Measurements from ENCODE around the gene TMEM43.

TMEM43 gene

DNA sequence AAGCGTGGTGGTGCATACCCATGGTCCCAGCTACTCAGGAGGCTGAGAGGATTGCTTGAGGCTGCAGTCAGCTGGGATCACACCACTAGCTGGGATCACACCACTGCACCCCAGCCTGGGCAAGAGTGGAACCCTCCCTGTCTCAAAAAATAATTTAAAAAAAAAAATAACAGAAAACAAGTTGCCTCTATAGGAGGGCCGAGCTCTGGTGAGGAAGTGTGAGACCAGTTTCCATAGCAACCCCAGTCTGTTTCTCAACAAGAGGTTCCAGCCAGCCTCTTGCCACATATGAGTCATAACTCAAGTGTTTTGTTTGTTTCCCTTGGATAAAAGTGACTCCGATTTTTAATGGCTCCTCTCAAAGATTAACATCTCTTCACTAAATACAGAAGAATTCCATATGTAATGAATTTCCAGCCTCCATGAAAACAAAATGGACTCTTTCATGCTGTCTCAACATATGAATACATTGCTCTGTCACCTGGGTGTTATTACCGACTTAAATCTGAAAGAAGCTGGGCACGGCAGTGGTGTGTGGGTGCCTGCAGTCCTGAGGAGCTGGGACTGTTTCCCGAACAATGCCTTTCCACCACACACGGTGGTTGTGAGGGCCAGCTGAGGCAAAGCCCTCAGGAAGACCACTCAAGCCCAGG is 19.7 kb downstream of the TMEM43 start:
- Histone ChIP-seq H3K9me3 (ENCODE audit: low read length) (no peaks in the 10 kb centered on the region), H3K4me3 (ENCODE audit: low read length) (no peak overlapping the region), H2AFZ (ENCODE audit: low read depth, low read length) (no peak overlapping the region), H3K4me1 (ENCODE audit: insufficient read depth, low read length) (peaks cover 18% of the 10 kb centered on the region), H3K36me3 (ENCODE audit: insufficient read depth, low read length) (peaks cover 56% of the 10 kb centered on the region), H3K27me3 (ENCODE audit: insufficient read depth, low read length) (no peaks in the 10 kb centered on the region)

DNA sequence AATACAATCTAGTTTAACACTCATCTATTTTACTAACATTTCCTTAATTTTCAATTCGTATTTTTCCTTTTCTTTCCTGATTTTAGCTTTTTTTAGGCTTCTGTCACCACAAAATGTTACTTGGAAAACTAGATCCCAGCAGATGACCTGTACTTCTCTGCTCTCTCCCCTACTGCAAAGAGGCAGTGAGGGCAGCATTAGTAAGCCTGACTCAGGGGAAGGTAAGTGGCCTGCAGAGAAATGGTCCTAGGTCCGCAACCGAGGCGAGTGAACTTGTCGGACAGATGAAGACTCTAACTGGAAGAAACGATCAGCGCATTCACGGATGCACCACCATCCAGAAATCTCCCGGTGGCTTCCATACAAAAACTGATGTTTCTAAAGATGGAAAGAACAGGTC is 20.4 kb downstream of the TMEM43 start:
- Histone ChIP-seq H3K36me3 (ENCODE audit: insufficient read depth, low read length) (peaks cover 56% of the 10 kb centered on the region), H3K4me3 (ENCODE audit: low read length) (no peak overlapping the region), H3K4me1 (ENCODE audit: insufficient read depth, low read length) (peaks cover 18% of the 10 kb centered on the region), H3K9me3 (ENCODE audit: low read length) (no peaks in the 10 kb centered on the region), H3K27me3 (ENCODE audit: insufficient read depth, low read length) (no peaks in the 10 kb centered on the region), H2AFZ (ENCODE audit: low read depth, low read length) (no peak overlapping the region)

DNA sequence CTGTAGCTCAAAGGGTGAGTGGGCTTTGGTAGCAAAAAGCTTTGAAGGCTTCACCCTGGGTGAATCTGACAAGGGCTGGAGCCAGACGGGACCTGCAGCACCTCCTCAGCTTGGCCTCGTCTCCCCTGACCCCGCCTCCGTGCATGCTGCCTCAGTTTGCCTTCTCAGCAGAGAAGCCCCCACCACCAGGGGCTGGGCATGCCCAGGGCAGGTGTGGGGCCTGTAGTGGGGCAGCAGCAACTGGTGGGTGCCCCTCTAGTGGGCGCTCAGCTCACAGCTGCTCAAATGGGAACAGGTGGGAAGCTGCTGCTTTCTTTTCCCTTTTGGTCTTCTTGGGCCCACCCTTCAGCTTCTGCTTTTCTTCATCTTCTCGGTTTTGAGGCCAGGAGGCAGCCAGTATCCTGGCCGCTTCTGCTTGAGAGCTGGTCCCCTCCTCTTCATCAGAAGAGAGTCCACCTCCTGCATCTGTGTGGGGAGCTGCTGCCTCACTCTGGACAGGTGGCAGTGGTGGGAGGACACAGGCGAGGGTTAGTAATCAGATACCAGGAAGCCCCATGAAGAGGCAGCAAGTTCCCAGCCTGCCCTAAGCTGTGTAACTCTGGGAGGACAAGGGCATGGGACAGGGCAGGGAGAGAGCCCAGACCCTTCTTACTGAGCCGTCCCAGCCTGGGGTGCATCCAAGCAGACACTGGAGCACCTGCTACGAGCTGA is 21.0 kb downstream of the TMEM43 start:
- no peaks in the 10 kb centered on the region for H3K27me3 ChIP-seq (ENCODE audit: insufficient read depth, low read length)
- no peak overlapping the region for H3K4me3 ChIP-seq (ENCODE audit: low read length)
- H3K4me1 ChIP-seq (ENCODE audit: insufficient read depth, low read length): peaks cover 18% of the 10 kb centered on the region
- H2AFZ ChIP-seq (ENCODE audit: low read depth, low read length): no peak overlapping the region
- no peaks in the 10 kb centered on the region for H3K9me3 ChIP-seq (ENCODE audit: low read length)
- peaks cover 61% of the 10 kb centered on the region for H3K36me3 ChIP-seq (ENCODE audit: insufficient read depth, low read length)

DNA sequence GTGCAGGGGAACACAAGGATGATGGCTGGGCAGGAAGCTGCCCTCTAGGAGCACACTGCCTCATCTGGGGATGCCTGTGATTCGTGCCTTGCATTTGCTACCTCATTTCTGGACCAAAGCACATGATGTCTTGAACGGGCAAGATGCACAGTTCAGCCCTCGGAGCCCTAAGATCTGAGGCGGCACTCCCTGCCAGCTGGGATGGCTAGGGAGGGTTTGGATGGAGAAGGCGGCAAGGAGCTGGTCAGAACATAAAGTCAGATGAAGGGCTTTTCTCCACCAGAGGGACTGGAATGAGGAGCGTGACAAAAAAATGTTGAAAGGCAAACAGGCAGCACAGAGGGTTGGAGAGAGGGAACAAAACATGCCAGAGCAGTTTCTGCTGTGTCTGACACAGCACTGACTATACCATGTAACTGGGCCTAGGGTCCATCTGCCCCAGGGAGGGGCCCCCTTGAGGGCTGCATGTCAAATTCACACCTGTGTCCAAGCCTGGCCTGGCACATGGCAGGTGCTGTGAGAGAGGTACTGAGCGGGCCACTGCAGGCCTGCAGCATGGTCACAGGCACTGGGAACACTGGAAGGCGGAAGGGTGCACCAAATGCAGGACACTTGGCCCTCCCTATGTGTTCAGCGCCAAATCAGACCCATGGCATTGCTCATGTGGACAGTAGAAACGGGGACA is 21.7 kb downstream of the TMEM43 start:
- H2AFZ ChIP-seq (ENCODE audit: low read depth, low read length): no peak overlapping the region
- H3K4me3 ChIP-seq (ENCODE audit: low read length): no peak overlapping the region
- H3K4me1 ChIP-seq (ENCODE audit: insufficient read depth, low read length): peaks cover 18% of the 10 kb centered on the region
- no peaks in the 10 kb centered on the region for H3K27me3 ChIP-seq (ENCODE audit: insufficient read depth, low read length)
- peaks cover 61% of the 10 kb centered on the region for H3K36me3 ChIP-seq (ENCODE audit: insufficient read depth, low read length)
- no peaks in the 10 kb centered on the region for H3K9me3 ChIP-seq (ENCODE audit: low read length)

DNA sequence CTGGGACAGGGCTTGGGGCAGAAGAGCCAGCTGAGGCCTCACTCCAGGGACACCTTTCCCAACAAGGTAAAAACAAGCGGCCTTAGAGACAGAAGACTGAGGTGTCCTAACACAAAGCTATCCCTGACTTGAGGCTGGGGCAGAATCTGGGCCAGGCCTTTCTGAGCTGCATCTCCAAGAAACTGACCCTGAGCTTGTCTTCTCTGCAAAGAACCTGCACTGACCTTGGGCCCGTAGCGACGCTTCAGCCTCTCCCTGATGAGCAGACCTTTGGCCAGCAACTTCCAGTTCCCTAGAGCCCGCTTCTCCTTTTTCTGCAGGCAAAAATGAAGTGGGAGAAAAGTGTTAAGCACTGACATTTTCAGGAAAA is 22.2 kb downstream of the TMEM43 start:
- Histone ChIP-seq H3K4me1 (ENCODE audit: insufficient read depth, low read length) (peaks cover 18% of the 10 kb centered on the region), H3K4me3 (ENCODE audit: low read length) (no peak overlapping the region), H3K36me3 (ENCODE audit: insufficient read depth, low read length) (peaks cover 61% of the 10 kb centered on the region), H2AFZ (ENCODE audit: low read depth, low read length) (no peak overlapping the region), H3K9me3 (ENCODE audit: low read length) (no peaks in the 10 kb centered on the region), H3K27me3 (ENCODE audit: insufficient read depth, low read length) (no peaks in the 10 kb centered on the region)

DNA sequence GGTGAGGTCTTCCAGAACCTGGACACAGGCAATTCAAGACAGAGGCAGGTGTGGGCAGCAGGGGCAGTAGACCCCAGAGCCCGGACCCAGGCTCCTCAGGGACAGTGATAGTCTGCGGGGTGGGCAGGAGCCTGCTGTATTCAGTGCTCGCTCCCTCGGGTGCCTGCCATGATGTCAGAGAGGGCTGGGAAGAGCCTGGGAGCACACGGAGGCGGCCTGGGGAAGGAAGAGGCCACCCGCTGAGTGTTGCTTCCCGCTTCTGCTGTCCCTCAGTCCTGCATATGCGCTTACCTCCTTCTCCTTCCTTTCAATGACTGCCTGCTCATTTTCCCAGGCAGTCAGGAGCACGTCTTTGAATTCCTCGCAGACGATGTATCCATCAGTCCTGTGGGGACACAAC is 22.8 kb downstream of the TMEM43 start:
- Histone ChIP-seq H3K9me3 (ENCODE audit: low read length) (no peaks in the 10 kb centered on the region), H3K4me1 (ENCODE audit: insufficient read depth, low read length) (peaks cover 18% of the 10 kb centered on the region), H3K36me3 (ENCODE audit: insufficient read depth, low read length) (peaks cover 62% of the 10 kb centered on the region), H3K4me3 (ENCODE audit: low read length) (no peak overlapping the region), H2AFZ (ENCODE audit: low read depth, low read length) (no peak overlapping the region), H3K27me3 (ENCODE audit: insufficient read depth, low read length) (no peaks in the 10 kb centered on the region)

DNA sequence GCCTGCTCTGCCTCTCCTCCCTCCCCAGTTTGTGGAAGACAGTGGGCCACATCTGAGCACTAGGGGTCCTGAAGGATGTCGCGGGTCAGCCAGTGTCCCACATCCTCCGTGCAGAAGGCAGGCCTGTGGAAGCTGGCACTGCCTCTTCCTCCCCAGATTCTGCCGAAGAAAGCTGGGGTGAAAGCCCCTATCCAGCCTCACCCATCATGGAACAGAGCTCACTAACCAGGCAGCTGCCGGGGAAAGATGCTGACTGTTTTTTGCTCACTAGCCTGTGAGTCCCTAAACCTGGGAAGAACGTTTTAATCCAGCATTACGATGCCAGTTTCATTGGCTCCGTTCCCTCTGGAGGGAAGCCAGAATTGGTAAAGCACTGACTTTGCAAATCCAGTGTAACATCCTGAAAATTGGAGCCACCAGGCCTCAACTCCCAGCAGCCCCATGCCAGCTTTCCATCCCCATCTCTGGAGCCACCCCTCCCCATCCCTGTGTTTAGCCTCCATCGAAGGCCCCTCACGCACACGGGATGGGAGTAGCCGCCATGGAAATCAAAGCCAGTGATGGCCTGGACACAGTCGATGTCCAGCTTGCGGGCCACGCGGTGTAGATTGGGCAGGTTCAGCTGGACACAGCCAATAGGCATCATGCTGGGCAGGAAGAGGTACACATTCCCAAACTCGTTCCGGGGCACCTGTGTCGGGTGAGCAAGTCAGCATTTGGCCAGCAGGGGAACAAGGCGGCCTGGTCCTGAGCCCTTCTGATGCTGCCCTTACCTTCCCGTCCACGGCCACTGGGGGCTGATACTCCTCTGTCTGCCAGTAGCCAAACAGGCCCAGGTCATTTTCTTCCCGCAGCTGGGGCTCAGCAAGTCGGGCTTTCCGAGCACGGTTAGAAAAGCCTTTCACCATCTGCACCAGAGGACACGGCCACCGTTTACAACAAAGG is 23.5 kb downstream of the TMEM43 start:
- Histone ChIP-seq H3K27me3 (ENCODE audit: insufficient read depth, low read length) (no peaks in the 10 kb centered on the region), H3K9me3 (ENCODE audit: low read length) (no peaks in the 10 kb centered on the region), H3K4me1 (ENCODE audit: insufficient read depth, low read length) (peaks cover 18% of the 10 kb centered on the region), H2AFZ (ENCODE audit: low read depth, low read length) (no peak overlapping the region), H3K4me3 (ENCODE audit: low read length) (no peak overlapping the region), H3K36me3 (ENCODE audit: insufficient read depth, low read length) (peaks cover 68% of the 10 kb centered on the region)

DNA sequence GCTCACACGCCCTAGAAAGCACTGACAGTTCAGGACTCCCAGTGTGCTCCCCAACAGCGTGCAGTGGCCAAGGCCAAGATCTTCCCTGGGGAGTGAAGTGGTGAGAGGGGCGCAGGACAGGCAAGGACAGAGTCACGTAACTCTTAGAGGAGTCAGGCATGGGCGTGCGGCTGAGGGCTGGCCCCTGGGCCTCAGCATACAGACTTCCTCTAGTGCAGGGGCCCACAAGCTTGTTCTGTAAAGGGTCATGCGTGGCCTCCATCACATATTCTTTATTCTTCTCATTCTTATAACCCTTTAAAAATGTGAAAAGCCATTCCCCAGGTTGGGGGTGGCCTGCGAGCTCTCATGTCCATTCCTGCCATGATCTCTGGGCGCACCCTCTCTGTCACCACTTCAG is 25.2 kb downstream of the TMEM43 start:
- H3K4me1 ChIP-seq (ENCODE audit: insufficient read depth, low read length): peaks cover 4% of the 10 kb centered on the region
- H3K27me3 ChIP-seq (ENCODE audit: insufficient read depth, low read length): no peaks in the 10 kb centered on the region
- no peak overlapping the region for H3K4me3 ChIP-seq (ENCODE audit: low read length)
- H3K9me3 ChIP-seq (ENCODE audit: low read length): no peaks in the 10 kb centered on the region
- H2AFZ ChIP-seq (ENCODE audit: low read depth, low read length): no peak overlapping the region
- H3K36me3 ChIP-seq (ENCODE audit: insufficient read depth, low read length): peaks cover 80% of the 10 kb centered on the region

DNA sequence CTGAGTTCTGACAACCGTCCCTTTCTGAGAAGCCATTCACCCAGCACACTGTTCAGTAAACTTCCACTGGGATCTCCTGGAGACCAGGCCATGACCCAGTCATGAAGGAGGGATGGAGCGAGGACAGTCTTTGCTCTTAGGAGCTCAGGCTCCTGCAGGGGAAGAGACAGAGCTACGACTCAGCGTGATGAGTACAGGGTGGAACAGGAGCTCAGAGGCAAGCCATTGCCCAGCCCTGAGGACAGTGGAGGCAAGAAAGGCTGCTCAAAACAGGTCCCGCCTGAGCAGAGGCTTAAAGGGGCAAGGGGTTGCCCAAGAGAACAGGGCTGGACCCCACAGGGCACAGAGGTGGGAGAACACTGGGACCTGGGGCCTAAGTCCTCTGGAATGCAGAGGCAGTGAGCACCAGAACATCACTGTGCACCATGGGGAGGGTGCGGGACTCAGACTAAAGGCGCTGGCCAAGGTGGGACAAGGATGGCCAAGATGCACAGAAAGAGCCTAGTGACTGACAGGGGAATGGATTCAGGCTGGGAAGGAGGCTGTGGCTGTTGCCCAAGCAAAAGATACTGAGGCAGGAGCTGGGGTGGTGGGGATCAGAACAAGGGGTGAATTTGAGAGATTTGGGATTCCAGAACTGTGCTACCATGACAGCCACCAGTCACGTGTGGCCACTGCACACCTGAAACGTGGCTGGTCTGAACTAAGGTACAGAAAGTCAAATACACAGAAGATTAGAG is 25.8 kb downstream of the TMEM43 start:
- Histone ChIP-seq H3K4me3 (ENCODE audit: low read length) (no peak overlapping the region), H3K27me3 (ENCODE audit: insufficient read depth, low read length) (no peaks in the 10 kb centered on the region), H3K36me3 (ENCODE audit: insufficient read depth, low read length) (peaks cover 75% of the 10 kb centered on the region)

DNA sequence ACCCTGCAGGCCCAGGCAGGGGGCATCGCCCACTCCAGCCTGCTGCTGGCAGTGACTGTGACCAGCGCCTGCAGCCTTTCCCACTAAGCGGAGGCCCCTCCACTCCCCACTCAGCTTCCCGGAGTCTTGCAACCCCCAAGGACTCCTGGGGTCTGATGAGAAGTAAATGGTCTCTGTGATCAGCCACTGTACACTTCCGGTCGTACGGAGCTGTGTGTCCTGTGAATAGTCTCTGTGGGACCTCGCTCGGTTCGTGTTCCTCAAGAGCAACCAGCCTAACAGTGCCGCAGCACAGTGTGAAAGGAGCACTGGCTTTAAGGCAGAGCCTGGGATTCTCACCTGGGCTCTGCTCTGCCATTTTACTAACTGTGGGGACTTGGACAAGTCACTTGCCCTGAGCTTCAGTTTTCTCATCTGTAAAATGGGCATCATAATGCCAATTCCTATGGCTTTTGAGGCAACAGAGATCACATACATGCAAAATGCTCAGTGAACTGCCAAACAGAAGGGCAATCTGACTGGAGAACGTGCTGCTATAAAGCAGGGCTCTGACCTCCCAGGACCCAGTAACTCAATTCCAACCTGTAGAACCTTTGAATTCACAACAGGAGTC is 26.7 kb downstream of the TMEM43 start:
- peaks cover 75% of the 10 kb centered on the region for H3K36me3 ChIP-seq (ENCODE audit: insufficient read depth, low read length)
- H3K27me3 ChIP-seq (ENCODE audit: insufficient read depth, low read length): no peaks in the 10 kb centered on the region
- H3K4me3 ChIP-seq (ENCODE audit: low read length): no peak overlapping the region
- H2AFZ ChIP-seq (ENCODE audit: low read depth, low read length): no peak overlapping the region
- no peaks in the 10 kb centered on the region for H3K4me1 ChIP-seq (ENCODE audit: insufficient read depth, low read length)
- no peaks in the 10 kb centered on the region for H3K9me3 ChIP-seq (ENCODE audit: low read length)

More for the DNA sequence above, 25.8 kb downstream of the TMEM43 start:
- Histone ChIP-seq H2AFZ (ENCODE audit: low read depth, low read length) (no peak overlapping the region), H3K9me3 (ENCODE audit: low read length) (no peaks in the 10 kb centered on the region), H3K4me1 (ENCODE audit: insufficient read depth, low read length) (no peaks in the 10 kb centered on the region)

DNA sequence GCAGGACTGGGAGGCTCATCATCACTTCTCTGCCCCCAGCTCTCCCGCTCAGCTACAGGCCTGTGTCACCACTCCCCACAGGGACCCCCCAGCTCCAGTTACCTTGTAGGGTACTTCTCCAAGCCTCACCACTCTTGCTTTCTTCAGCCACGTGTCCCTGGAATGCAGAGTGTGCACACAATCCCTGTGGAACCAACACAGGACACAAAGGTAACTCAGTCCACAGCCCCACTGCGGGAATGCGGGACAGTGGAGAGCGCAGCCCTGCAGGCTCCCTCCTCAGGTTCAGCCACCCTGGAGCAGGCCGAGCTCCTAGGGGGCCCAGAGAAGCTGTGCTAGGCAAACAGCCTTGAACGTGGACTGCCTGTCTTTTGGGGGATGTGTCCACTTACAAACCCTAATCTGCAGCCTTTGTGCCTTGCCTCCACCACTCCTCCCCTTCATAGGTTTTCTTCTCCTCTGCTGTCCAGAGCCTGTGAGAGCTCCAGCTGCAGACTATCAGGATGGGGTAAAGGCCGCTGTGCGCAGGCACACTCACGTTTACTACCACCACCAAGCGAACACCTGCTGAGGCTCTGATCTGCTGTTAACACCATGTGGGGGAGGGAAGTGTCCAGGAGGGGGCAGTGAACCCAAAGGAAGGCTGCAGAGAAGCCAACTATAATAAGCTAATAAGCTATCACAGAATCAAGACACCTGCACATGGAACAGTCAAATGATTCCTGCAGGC is 27.5 kb downstream of the TMEM43 start:
- Histone ChIP-seq H3K27me3 (ENCODE audit: insufficient read depth, low read length) (no peaks in the 10 kb centered on the region), H3K4me3 (ENCODE audit: low read length) (no peak overlapping the region), H2AFZ (ENCODE audit: low read depth, low read length) (no peak overlapping the region), H3K36me3 (ENCODE audit: insufficient read depth, low read length) (peaks cover 75% of the 10 kb centered on the region), H3K9me3 (ENCODE audit: low read length) (no peaks in the 10 kb centered on the region), H3K4me1 (ENCODE audit: insufficient read depth, low read length) (no peaks in the 10 kb centered on the region)
